Smooth muscle cell (in vitro differentiated cells): ENCODE measurements around the gene ASCC1. TPM values are rescaled to one million over a fixed set of nuclear protein-coding genes. Genes with fewer than 3 reads are reported as not detected.
A peak's percentile ranks its signal among the peaks of the same experiment; 100 is the strongest.

Experiments
- DNase-seq: peaks from one replicate; lab custom pipeline; 2025; ENCODE audit not compliant: unreplicated experiment; lab: John Stamatoyannopoulos, UW
- H2AFZ ChIP-seq: fragments of 200-600 bp; sonication (generic); 2 replicates; pipeline ENCODE4 v1.6.0; 2016; ENCODE audit warnings: antibody characterized with exemption, low read depth, mild to moderate bottlenecking
- H3F3A ChIP-seq: fragments of 200-600 bp; sonication (generic); 2 replicates; pipeline ENCODE4 v1.6.0; 2017; ENCODE audit warnings: antibody characterized with exemption, low read depth
- H3K27ac ChIP-seq: fragments of 200-600 bp; sonication (generic); 2 replicates; pipeline ENCODE4 v1.5.1; 2016; ENCODE audit warnings: low read depth, mild to moderate bottlenecking
- H3K27me3 ChIP-seq: fragments of 200-600 bp; sonication (generic); 2 replicates; pipeline ENCODE4 v1.6.1; 2016; ENCODE audit warnings: low read depth, mild to moderate bottlenecking
- H3K36me3 ChIP-seq: fragments of 200-600 bp; sonication (generic); 2 replicates; pipeline ENCODE4 v1.5.1; 2016; ENCODE audit warnings: low read depth
- H3K4me1 ChIP-seq: fragments of 200-600 bp; sonication (generic); 2 replicates; pipeline ENCODE4 v1.5.1; 2016; ENCODE audit warnings: low read depth
- H3K4me2 ChIP-seq: fragments of 200-600 bp; sonication (generic); 2 replicates; pipeline ENCODE4 v1.6.0; 2016; ENCODE audit warnings: mild to moderate bottlenecking
- H3K4me3 ChIP-seq: fragments of 200-600 bp; sonication (generic); 2 replicates; pipeline ENCODE4 v1.5.1; 2016; ENCODE audit warnings: mild to moderate bottlenecking
- H3K79me2 ChIP-seq: fragments of 200-600 bp; sonication (generic); 2 replicates; pipeline ENCODE4 v1.6.0; 2016; ENCODE audit warnings: low read depth, mild to moderate bottlenecking
- H3K9ac ChIP-seq: fragments of 200-600 bp; sonication (generic); 2 replicates; pipeline ENCODE4 v1.6.0; 2016; ENCODE audit warnings: low read depth
- H3K9me3 ChIP-seq: fragments of 200-600 bp; sonication (generic); replicated peaks from 2 replicates; pipeline ENCODE4 v1.5.1; 2016; ENCODE audit warnings: low read depth
- H4K20me1 ChIP-seq: fragments of 200-600 bp; sonication (generic); 2 replicates; pipeline ENCODE4 v1.6.0; 2016; ENCODE audit warnings: low read depth
- CTCF ChIP-seq: fragments of 200-600 bp; sonication (generic); IDR thresholded peaks from 2 replicates; pipeline ENCODE4 v1.5.1; 2017; ENCODE audit warnings: borderline replicate concordance, mild to moderate bottlenecking, antibody characterized with exemption; ENCODE audit not compliant: insufficient read depth, poor library complexity, severe bottlenecking
- WGBS: methylation state at CpG from one replicate; pipeline ENCODE4 v1.1.7; 2016; ENCODE audit warnings: low lambda C conversion rate; 5-methylcytosine and 5-hydroxymethylcytosine counted together
- polyA plus RNA-seq: library from polyadenylated mRNA; unstranded; fragments of >200 nt; fragmentation: Nextera tagmentation; extraction: Ambion mirVana; gene quantifications from 2 replicates; pipeline ENCODE4 v1.2.1, GENCODE V29; 2016
- total RNA-seq: library from RNA; depleted of rRNA; stranded (reverse); fragments of >200 nt; gene quantifications from 2 replicates; pipeline ENCODE4 v1.2.3, GENCODE V29; 2014

Gene ASCC1
- total and polyA plus RNA-seq, 2 experiments from 2014 or later = 24.0 to 28.1 TPM

DNA sequence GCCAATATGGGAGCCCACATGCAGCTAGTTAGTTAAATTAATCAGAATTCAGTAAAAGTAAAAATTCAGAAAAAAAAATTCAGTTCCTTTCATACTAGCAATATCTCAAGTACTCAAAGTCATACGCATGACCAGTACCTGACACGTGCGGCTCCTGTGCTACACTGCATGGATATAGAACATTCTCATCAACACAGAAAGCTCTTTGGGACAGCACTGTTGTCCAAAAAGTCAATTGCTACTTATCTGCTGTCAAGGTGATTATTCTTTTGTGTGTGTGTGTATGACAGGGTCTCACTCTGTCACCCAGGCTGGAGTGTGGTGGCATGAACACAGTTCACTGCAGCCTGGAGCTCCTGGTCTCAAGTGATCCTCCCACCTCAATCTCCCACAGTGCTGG, 15.2 kb downstream of the ASCC1 start:
- 100% methylated on average over 3 of the region's 3 CpGs for WGBS
- Histone ChIP-seq H2AFZ (no peak overlapping the region), H3K79me2 (no peaks in the 10 kb centered on the region), H3K4me1 (no peaks in the 10 kb centered on the region), H3K36me3 (no peaks in the 10 kb centered on the region), H4K20me1 (peaks cover 10% of the 10 kb centered on the region), H3K27me3 (no peaks in the 10 kb centered on the region), H3K4me3 (no peak overlapping the region), H3F3A (no peaks in the 10 kb centered on the region), H3K4me2 (no peak overlapping the region), H3K9me3 (no peaks in the 10 kb centered on the region), H3K9ac (no peak overlapping the region), H3K27ac (no peak overlapping the region)
- TF ChIP-seq CTCF = no peak
- no peak for DNase-seq

DNA sequence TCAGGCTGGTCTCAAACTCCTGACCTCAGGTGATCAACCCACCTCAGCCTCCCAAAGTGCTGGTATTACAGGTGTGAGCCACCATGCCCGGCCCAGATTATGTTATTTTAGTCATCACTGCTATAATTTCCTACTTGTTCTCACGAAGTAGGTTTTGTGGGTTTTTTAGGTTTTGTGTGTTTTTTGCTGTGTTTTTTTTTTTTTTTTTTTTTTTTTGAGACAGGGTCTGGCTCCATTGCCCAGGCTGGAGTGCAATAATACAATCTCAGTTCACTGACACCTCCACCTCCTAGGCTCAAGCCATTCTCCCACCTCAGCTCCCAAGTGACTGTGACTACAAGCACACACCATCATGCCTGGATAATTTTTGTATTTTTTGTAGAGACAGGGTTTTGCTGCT, 21.1 kb downstream of the ASCC1 start:
- Histone ChIP-seq H3K4me1 (no peaks in the 10 kb centered on the region), H3F3A (no peaks in the 10 kb centered on the region), H3K79me2 (no peaks in the 10 kb centered on the region), H3K27me3 (no peaks in the 10 kb centered on the region), H4K20me1 (no peaks in the 10 kb centered on the region), H2AFZ (no peak overlapping the region), H3K36me3 (no peaks in the 10 kb centered on the region), H3K9me3 (no peaks in the 10 kb centered on the region), H3K4me2 (no peak overlapping the region), H3K9ac (no peak overlapping the region), H3K27ac (no peak overlapping the region), H3K4me3 (no peak overlapping the region)
- no peak for TF ChIP-seq CTCF
- WGBS = 98% methylated on average over 2 of the region's 2 CpGs
- no peak for DNase-seq

GRCh38 chr10:72186982-72187330, 29.1 kb downstream of the ASCC1 start:
- Histone ChIP-seq H3K27ac (peak overlapping the region; percentile 67), H3K4me1 (no peaks in the 10 kb centered on the region)
- 94% methylated on average over 3 of the region's 3 CpGs for WGBS

More at GRCh38 chr10:72186982-72187330, 29.1 kb downstream of the ASCC1 start:
- Histone ChIP-seq H2AFZ (no peak overlapping the region), H3K27me3 (no peaks in the 10 kb centered on the region), H3F3A (no peaks in the 10 kb centered on the region), H3K79me2 (no peaks in the 10 kb centered on the region), H3K36me3 (peaks cover 5% of the 10 kb centered on the region), H3K4me3 (no peak overlapping the region), H3K9me3 (no peaks in the 10 kb centered on the region), H3K9ac (no peak overlapping the region), H3K4me2 (peak overlapping the region; percentile 54), H4K20me1 (no peaks in the 10 kb centered on the region)
- DNase-seq = no peak
- TF ChIP-seq CTCF = no peak
